Neural progenitor cell (in vitro differentiated cells): Measurements from ENCODE around the gene IER5. TPM values are rescaled to one million over a fixed set of nuclear protein-coding genes. Genes with fewer than 3 reads are reported as not detected.

Source experiments
- DNase-seq: peaks from one replicate; pipeline ENCODE4 v3.0.0-alpha.2; 2016; ENCODE audit warnings: low spot score
- H2AFZ ChIP-seq: fragments of 200-600 bp; sonication (generic); replicated peaks from 2 replicates; pipeline ENCODE4 v1.6.1; 2016; ENCODE audit warnings: antibody characterized with exemption
- H3F3A ChIP-seq: fragments of 200-600 bp; sonication (generic); 2 replicates; pipeline ENCODE4 v1.6.1; 2016; ENCODE audit warnings: antibody characterized with exemption, low read depth
- H3K27ac ChIP-seq: fragments of 200-600 bp; sonication (generic); 2 replicates; pipeline ENCODE4 v1.5.1; 2016; ENCODE audit warnings: mild to moderate bottlenecking
- H3K27me3 ChIP-seq: fragments of 200-600 bp; sonication (generic); 2 replicates; pipeline ENCODE4 v1.6.1; 2016; ENCODE audit warnings: mild to moderate bottlenecking, moderate library complexity
- H3K36me3 ChIP-seq: fragments of 200-600 bp; sonication (generic); 2 replicates; pipeline ENCODE4 v1.5.1; 2016
- H3K4me1 ChIP-seq: fragments of 200-600 bp; sonication (generic); 2 replicates; pipeline ENCODE4 v1.6.1; 2016; ENCODE audit warnings: mixed run types
- H3K4me2 ChIP-seq: fragments of 200-600 bp; sonication (generic); 2 replicates; pipeline ENCODE4 v1.6.1; 2016
- H3K4me3 ChIP-seq: fragments of 200-600 bp; sonication (generic); 2 replicates; pipeline ENCODE4 v1.5.1; 2016
- H3K79me2 ChIP-seq: fragments of 200-600 bp; sonication (generic); 2 replicates; pipeline ENCODE4 v1.6.1; 2016; ENCODE audit warnings: low read depth
- H3K9ac ChIP-seq: fragments of 200-600 bp; sonication (generic); 2 replicates; pipeline ENCODE4 v1.6.1; 2016
- H3K9me3 ChIP-seq: fragments of 200-600 bp; sonication (generic); 2 replicates; pipeline ENCODE4 v1.5.1; 2016; ENCODE audit warnings: low read depth
- H4K20me1 ChIP-seq: fragments of 200-600 bp; sonication (generic); 2 replicates; pipeline ENCODE4 v1.6.1; 2016; ENCODE audit warnings: low read depth
- H3K27ac Mint-ChIP-seq: 3 replicates; pipeline ENCODE4 v1.8.0; 2021; ENCODE audit warnings: mixed read lengths
- H3K27me3 Mint-ChIP-seq: 2 replicates; pipeline ENCODE4 v1.8.0; 2022; ENCODE audit warnings: low read depth, mild to moderate bottlenecking, inconsistent platforms, moderate library complexity, mixed read lengths; ENCODE audit not compliant: insufficient read depth
- H3K36me3 Mint-ChIP-seq: 3 replicates; pipeline ENCODE4 v1.8.0; 2021; ENCODE audit warnings: mixed read lengths
- H3K4me1 Mint-ChIP-seq: 3 replicates; pipeline ENCODE4 v1.8.0; 2021; ENCODE audit warnings: mixed read lengths
- H3K4me3 Mint-ChIP-seq: 3 replicates; pipeline ENCODE4 v1.8.0; 2021; ENCODE audit warnings: mild to moderate bottlenecking, moderate library complexity, mixed read lengths
- H3K9me3 Mint-ChIP-seq: 3 replicates; pipeline ENCODE4 v1.8.0; 2020; ENCODE audit warnings: mixed read lengths
- EZH2 ChIP-seq: fragments of 200-600 bp; sonication (generic); IDR thresholded peaks from 2 replicates; pipeline ENCODE4 v1.6.1; 2017; ENCODE audit warnings: antibody characterized with exemption, mild to moderate bottlenecking, moderate library complexity
- EZH2phosphoT487 ChIP-seq: fragments of 200-600 bp; sonication (generic); IDR thresholded peaks from 2 replicates; pipeline ENCODE4 v1.6.1; 2017; ENCODE audit warnings: antibody characterized with exemption
- total RNA-seq: library from RNA; depleted of rRNA; stranded (reverse); fragments of >200 nt; gene quantifications from 2 replicates; pipeline ENCODE4 v1.2.3, GENCODE V29; 2015; ENCODE audit warnings: low replicate concordance
- TF ChIP-seq, protein P1 (sequence below): fragments of 200-600 bp; sonication (generic); IDR thresholded peaks from 2 replicates; pipeline ENCODE4 v1.5.1; 2017; ENCODE audit warnings: antibody characterized with exemption, mild to moderate bottlenecking

The IER5 gene
- total RNA-seq: 8.0 and 15.3 TPM in 2 replicates

DNA sequence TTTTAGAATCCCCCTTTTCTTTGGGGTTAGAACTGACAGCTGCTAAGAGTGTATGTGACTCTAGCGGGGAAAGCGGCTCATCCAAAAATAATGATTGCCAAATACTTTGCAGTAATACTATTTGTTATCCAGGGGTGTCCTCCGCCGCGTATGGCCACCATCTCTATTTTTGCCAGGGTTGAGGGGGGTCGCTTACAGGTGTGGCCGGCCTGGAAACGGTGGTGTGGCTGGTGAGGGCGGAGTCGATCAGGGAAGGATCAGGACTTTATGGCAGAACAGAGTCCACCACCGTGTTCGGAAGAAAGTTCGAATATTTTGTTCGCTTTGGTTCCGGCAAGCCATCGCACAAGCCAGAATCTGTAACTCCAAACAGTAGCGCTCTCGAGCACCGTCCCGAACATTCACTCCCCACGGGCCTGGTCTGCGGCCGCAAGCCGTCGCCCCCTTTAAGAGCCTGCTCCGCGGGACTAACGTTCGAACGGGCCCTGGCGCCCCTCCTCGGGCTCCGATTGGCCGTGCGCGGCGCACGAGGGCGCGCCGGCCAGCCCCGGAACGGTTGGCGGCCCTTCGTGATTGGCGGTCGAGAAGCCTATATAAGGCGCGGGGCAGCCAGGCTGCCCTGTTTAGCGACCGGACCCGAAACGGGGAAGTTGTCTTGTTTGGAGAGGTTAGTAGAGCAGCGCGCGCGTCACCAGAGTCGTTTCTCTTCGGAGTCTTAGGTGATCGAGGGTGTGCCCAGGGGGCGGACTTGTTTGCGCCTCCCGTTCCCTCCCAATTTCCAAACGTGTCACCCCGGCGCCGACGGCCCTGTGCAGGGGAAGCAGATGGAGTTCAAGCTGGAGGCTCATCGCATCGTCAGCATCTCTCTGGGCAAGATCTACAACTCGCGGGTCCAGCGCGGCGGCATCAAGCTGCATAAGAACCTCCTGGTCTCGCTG lies at the start of gene IER5:
Gene IER5 (plus strand): TSS at position 622 of the 938 bp plus-strand sequence. CDS start 203 bp downstream, at position 825.
- Histone ChIP-seq H3K9ac (peak within 1 kb of the TSS; percentile 23), H3K27me3 (peaks cover 20% of the 10 kb centered on the region), H4K20me1 (peaks cover 45% of the 10 kb centered on the region), H3K36me3 (no peaks in the 10 kb centered on the region), H3K79me2 (peaks cover 43% of the 10 kb centered on the region), H3K4me3 (peak within 1 kb of the TSS; percentile 74), H3K9me3 (no peaks in the 10 kb centered on the region), H3K4me2 (peak within 1 kb of the TSS; percentile 78), H2AFZ (peak within 1 kb of the TSS; percentile 64), H3K4me1 (peaks cover 17% of the 10 kb centered on the region), H3F3A (peaks cover 4% of the 10 kb centered on the region), H3K27ac (no peak within 1 kb of the TSS)
- TF ChIP-seq EZH2 (no peak), EZH2phosphoT487 (no peak)
- TF ChIP-seq, protein P1, sequence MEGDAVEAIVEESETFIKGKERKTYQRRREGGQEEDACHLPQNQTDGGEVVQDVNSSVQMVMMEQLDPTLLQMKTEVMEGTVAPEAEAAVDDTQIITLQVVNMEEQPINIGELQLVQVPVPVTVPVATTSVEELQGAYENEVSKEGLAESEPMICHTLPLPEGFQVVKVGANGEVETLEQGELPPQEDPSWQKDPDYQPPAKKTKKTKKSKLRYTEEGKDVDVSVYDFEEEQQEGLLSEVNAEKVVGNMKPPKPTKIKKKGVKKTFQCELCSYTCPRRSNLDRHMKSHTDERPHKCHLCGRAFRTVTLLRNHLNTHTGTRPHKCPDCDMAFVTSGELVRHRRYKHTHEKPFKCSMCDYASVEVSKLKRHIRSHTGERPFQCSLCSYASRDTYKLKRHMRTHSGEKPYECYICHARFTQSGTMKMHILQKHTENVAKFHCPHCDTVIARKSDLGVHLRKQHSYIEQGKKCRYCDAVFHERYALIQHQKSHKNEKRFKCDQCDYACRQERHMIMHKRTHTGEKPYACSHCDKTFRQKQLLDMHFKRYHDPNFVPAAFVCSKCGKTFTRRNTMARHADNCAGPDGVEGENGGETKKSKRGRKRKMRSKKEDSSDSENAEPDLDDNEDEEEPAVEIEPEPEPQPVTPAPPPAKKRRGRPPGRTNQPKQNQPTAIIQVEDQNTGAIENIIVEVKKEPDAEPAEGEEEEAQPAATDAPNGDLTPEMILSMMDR: no peak
- Mint-ChIP-seq H3K36me3 (peaks cover 14% of the 10 kb centered on the region), H3K4me3 (peak within 1 kb of the TSS; percentile 100), H3K9me3 (no peaks in the 10 kb centered on the region), H3K27ac (peak within 1 kb of the TSS; percentile 96), H3K4me1 (peaks cover 42% of the 10 kb centered on the region), H3K27me3 (peaks cover 8% of the 10 kb centered on the region)
- DNase-seq: peak; percentile 97

DNA sequence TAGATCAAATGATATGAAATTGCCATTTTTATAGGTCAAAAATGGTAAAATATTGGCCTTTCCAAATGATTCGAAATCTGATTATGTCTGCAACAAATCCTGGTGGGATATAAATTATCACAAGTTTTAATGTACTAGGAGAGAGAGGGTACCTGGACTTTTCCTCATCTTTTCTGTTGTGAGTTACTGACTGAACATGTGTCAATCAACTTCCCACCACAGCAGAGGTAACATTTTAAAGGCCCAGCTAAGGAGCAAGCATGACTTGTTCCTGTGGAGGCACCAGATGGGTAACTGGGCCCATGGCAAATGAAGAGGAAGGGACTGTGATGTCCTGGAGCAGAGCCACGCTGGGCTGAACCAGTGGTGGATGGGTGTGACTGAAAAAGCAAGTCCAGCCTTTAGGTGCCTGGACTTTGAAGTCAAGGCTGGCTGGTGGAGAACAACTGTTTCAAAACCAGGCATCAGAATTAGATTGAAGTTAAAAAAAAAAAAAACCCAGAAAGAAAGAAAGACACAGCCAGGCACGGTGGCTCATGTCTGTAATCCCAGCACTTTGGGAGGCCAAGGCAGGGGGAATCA lies 48.1 kb upstream of the IER5 start:
- no peaks in the 10 kb centered on the region for H3K79me2 ChIP-seq
- H3K4me3 ChIP-seq: no peak overlapping the region
- Mint-ChIP-seq H3K9me3 (no peaks in the 10 kb centered on the region), H3K36me3 (no peaks in the 10 kb centered on the region), H3K4me1 (peaks cover 15% of the 10 kb centered on the region), H3K4me3 (no peak overlapping the region), H3K27me3 (peaks cover 4% of the 10 kb centered on the region), H3K27ac (no peak overlapping the region)
- no peak overlapping the region for H3K4me2 ChIP-seq
- no peak overlapping the region for H3K27ac ChIP-seq
- H3F3A ChIP-seq: no peaks in the 10 kb centered on the region
- no peaks in the 10 kb centered on the region for H4K20me1 ChIP-seq
- no peak overlapping the region for H2AFZ ChIP-seq
- H3K27me3 ChIP-seq: no peaks in the 10 kb centered on the region
- TF ChIP-seq EZH2 (no peak), EZH2phosphoT487 (no peak)
- TF ChIP-seq, protein P1: no peak
- no peak for DNase-seq
- no peak overlapping the region for H3K9ac ChIP-seq
- no peaks in the 10 kb centered on the region for H3K4me1 ChIP-seq
- no peaks in the 10 kb centered on the region for H3K9me3 ChIP-seq
- no peaks in the 10 kb centered on the region for H3K36me3 ChIP-seq

DNA sequence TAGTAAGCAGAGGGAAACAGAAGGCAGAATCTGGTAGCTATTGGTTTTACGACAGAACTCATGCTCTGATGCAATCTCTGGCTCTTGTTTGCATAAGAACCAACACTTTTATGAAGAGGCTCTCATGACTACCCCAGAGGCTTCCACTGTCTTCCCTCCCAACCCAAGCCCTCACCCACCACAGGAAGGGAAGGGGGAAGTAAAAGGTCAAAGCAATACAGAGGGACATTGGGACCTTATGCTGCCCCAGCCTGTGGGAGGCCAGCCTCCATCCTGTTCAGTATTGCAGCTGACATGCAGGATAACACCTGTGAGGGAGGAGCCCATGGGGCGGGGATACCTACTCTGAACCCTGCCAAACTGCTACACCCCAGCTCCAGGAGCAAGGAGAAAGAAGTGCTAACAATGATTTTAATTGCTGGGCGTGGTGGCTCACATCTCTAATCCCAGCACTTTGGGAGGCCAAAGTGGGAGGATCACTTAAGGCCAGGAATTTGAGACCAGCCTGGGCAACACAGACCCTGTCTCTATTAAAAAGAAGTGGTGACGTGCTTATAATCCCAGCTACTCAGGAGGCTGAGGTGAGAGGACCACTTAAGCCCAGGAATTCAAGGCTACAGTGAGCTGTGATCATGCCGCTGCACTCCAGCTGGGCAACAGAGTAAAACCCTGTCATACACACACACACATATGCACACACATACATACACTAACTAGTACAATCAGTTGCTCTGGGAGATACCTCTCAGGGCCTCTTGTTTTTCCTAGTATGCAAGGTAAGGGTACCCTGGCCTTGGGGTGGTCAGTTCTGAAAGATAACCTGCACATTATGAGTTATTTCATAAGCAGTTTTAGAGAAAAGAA lies 45.2 kb upstream of the IER5 start:
- H3K36me3 Mint-ChIP-seq: no peaks in the 10 kb centered on the region
- DNase-seq: no peak
- Histone ChIP-seq H3K4me3 (no peak overlapping the region), H3K36me3 (no peaks in the 10 kb centered on the region), H3K79me2 (no peaks in the 10 kb centered on the region), H3K4me1 (no peaks in the 10 kb centered on the region), H4K20me1 (no peaks in the 10 kb centered on the region), H3K9ac (no peak overlapping the region), H3K27ac (no peak overlapping the region), H3K4me2 (no peak overlapping the region), H3F3A (no peaks in the 10 kb centered on the region), H3K9me3 (no peaks in the 10 kb centered on the region), H2AFZ (no peak overlapping the region), H3K27me3 (no peaks in the 10 kb centered on the region)
- no peak for TF ChIP-seq EZH2
- TF ChIP-seq, protein P1: no peak
- TF ChIP-seq EZH2phosphoT487: no peak
- peaks cover 7% of the 10 kb centered on the region for H3K9me3 Mint-ChIP-seq
- H3K27me3 Mint-ChIP-seq: peaks cover 7% of the 10 kb centered on the region
- H3K27ac Mint-ChIP-seq: no peak overlapping the region
- H3K4me1 Mint-ChIP-seq: peaks cover 14% of the 10 kb centered on the region
- H3K4me3 Mint-ChIP-seq: no peak overlapping the region
